T1000 (cell line): ENCODE measurements around the gene S1PR4.
"Not testable (repeated sequence)": the region's sequence is repeated elsewhere in the genome, so short reads cannot be mapped to it uniquely, and the experiment has no call there.

Experiments used
- DNase-seq: peaks from one replicate; lab custom pipeline; 2025; ENCODE audit warnings: mixed read lengths; lab: John Stamatoyannopoulos, UW

The S1PR4 gene

DNA sequence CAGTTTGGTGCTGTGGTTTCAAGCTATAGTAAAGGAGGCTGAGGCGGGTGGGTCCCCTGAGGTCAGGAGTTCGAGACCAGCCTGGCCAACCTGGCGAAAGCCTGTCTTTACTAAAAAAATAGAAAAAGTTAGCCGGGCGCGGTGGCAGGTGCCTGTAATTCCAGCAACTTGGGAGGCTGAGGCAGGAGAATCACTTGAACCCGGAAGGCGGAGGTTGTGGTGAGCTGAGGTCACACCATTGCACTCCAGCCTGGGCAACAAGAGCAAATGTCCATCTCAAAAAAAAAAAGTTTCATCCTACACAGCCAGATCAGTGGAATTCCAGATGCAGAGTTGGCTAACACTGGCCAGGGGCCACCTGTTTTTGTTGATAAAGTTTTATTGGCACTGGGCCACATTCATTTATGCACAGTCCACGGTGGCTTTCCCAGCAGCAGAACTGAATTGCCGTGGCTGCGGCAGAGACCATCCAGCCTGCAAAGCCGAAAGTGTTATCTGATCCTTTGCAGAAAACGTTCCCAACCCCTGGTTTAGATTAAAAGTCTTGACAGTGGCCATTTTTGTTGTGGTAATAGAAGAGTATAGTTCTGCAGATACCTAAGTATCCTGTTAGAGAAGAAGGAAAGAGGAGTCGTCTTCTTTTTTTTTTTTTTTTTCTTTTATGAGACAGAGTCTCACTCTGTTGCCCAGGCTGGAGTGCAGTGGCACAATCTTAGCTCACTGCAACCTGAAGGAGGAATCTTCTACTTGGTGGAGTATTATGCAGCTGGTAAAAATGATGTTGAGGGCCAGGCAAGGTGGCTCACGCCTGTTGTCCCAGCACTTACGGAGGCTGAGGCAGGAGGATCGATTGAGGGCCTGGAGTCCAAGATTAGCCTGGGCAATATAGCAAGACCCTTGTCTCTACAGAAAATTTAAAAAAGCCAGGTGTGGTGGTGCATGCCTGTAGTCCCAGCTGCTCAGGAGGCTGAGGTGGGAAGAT, 15.8 kb downstream of the S1PR4 start:
- DNase-seq: no peak

DNA sequence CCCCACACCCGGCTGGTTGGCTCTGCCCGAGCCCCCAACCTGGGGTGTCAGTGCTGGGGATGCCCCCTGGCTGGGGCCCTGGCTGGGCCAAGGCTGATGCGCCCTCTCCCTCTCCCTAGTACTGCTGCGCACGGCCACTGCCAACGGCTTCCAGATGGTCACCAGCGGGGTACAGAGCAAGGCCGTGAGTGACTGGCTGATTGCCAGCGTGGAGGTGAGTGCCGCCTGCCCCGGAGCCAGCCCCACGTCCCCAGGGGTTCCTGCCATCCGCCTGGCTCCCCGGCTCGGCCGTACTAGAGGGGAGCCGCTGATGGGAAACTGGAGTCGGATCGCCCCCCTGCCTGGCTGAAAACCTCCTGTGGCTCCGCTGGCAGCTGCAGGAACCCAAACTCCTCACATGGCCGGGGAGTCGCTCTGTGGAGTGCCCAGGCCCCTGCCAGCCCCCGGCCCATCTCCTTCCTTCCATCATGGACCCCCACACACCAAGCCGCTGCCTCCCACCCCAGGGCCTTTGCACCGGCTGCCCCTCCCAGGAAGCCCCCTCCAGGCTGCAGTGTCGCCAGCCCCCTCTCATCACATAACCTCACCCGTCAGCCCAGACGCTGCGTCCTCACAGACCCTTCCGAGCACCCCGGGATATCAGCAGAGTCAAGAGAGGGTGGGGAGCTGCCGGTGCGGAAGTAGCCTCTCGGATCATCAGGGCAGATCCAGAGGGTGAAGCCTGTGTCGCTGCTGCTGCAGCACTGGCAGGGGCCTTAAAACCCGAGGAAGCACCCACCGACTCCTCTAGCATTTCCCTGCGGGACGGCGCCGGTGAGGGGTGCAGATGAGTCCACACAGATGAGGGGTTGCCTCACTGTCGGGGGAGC, 17.7 kb downstream of the S1PR4 start:
- no peak for DNase-seq

DNA sequence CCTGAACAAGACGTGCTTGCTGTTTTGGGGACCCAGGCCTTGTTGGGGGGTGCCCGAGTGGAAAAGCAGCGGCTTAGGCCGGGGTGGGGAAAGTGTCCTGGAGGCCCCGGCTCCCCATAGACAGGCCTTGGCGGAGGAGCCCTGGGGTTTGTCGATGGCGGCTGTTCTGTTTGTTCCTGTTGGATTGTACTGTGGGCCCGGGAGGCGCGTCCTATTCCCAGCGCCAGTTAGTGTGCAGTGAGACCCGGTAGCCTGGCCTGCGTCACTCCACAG, 18.3 kb downstream of the S1PR4 start:
- no peak for DNase-seq

DNA sequence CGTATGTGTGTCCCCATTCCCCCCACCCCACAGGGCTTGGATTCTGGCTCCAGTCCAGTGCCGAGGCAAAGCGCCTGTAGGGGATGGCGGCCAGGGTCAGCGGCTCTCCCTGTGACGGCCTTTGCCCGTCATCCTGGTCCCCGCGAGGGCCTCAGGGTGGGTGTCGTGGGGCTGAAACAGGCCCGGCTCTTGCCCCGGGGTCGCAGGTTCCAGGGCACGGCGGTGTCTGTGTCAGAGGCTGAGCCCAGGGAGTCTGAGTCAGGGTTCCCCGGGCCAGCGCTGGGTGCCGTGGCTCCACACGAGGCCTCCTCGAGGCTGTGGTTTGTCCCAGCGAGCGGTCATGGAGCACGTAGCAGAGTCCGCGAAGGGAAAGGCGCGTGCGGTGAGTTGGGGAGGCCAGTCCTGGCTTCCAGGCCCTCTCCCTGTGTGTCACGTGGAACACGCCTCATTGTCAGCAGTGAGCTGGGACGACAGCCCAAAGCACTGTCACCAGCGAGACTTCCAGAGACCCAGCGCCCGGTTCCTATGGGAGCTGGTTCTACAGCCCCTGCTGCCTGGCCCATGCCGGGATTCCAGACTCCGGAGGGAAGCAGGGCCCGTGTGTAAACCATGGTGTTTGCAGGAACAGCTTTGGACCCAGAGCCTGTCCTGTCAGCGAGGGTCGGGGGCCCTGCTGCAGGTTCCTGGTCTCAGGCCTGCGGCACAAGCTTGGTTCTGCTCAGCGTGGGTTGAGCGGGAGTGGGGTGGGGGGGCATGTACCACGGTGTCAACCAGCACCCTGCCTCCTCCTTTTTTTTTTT, 20.5 kb downstream of the S1PR4 start:
- no peak for DNase-seq

DNA sequence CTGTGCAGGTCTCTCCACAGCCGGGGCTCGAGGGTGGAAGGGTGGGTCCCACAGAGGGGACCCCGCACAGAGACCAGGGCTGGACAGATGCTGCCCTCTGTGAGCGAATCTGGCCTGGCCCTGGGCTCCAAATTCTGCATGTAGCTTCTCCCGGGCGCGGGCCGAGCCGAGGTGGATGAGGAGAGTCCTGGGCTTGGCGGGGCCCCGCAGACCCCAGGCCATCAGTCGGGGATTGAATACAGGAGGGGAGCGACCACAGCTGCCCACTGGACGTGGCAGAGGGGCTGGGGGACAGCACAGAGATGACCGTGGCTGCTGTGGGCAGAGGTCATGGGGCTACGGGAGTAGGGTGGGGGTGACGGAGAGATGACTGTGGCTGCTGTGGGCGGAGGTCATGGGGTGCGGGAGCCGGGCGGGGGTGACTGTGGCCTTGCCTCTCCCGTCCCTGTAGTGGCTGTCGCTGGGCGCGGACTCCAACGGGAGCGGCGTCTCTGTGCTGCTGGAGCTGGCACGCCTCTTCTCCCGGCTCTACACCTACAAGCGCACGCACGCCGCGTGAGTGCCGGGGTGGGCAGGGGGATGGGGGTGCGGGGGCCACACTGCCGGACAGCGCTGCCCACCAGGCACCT, 22.6 kb downstream of the S1PR4 start:
- DNase-seq: no peak

DNA sequence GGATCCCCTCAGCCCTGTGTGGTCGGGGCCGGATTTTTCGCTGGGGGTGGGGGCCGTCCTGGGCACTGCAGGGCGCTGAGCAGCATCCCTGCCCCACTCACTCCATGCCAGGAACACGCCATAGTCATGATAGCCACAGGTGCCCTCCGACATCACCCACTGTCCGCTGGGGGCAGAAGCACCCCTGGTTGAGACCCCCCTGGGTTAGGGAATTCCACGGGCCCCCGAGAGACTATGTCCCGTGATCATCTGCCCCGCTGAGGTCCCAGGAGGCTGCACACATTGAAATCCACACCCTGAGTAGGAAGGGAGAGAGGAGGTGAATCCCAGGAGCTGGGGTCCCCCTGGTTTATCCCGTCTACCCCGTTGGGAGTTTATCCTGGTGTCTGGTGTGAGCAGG, 23.3 kb downstream of the S1PR4 start:
- no peak for DNase-seq

DNA sequence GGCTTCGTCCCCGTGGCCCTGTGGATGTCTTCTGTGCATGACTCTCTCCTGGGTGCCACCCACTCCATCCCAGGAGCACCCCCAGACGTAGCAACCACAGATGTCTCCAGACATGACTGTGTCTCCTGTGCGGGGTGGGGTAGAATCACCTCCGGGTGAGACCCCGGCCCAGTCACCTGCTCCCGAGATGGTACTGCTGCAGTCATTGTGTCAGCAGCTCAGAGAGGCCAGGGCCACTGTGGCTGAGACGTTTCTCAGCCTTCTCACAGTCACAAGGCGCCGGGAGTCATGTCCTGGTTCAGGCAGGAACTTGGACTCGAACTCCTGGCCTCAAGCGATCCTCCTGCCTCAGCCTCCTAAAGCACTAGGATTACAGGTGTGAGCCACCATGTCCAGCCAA, 23.8 kb downstream of the S1PR4 start:
- no peak for DNase-seq

DNA sequence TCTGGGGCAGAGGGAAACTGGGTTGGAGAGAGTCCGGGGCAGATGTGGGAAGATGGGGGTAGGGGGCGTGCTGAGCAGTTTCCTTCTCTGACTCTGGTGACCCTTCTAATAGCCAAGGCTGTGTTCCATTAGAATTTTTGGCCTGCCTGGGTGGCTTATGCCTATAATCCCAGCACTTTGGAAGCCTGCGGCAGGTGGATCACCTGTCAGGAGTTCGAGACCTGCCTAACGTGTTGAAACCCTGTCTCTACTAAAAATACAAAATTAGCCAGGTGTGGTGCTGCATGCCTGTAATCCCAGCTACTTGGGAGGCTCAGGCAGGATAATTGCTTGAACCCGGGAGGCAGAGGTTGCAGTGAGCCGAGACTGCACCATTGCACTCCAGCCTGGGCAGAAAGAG, 24.3 kb downstream of the S1PR4 start:
- DNase-seq: not testable (repeated sequence)

DNA sequence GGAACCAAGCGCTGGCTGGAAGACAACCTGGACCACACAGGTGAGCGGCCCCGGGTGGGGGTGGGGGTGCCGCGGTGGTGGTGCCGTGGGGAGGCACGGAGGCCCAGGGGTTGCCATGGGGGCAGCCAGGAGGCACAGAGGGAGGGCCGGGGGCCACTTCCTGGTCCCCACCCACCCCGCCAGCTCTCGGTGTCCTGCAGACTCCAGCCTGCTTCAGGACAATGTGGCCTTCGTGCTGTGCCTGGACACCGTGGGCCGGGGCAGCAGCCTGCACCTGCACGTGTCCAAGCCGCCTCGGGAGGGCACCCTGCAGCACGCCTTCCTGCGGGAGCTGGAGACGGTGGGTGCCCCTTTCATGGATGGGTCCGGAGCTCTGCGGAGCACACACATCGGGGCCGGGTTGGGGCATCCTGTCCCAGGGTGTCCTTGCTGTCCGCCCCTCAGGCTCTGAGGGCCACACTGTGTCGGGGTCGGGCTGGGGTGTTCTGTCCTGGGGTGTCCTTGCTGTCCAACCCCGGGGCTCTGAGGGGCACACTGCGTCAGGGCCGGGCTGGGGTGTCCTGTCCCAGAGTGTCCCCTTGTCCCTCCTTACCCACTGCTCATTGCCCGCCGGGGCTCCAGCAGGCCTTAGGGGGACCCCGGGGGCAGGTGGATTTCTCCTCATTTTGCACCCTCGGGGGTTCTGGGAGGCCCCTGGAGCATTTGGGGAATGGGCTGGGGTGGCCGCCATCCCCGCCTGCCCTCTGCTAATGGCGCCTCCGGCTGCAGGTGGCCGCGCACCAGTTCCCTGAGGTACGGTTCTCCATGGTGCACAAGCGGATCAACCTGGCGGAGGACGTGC, 25.5 kb downstream of the S1PR4 start:
- DNase-seq: no peak

DNA sequence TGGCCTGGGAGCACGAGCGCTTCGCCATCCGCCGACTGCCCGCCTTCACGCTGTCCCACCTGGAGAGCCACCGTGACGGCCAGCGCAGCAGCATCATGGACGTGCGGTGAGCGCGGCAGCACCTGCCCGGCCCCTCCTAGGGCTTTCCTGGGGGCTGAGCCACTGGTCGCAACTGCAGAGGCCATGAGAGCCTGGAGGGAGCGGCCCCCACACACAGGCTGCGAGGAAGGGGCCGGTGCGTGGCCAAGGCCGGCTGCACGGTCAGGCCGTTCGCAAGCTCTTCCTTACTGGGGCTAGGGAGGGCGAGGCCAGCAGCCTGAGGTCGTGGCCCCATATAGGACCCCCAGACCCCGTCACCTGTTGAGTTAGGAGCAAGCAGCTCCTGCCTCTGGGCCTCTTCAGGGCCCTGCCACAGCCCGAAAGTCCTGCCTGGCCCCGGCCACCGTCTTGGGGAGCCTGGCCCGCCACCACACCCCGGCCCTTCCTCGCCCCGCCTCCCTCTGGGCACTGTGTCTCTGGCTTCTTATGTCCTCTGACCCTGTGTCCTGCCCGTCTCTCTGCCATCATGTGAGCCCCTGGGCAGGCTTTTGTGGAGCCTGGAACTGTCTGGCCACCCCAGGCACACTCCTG, 26.2 kb downstream of the S1PR4 start:
- no peak for DNase-seq

DNA sequence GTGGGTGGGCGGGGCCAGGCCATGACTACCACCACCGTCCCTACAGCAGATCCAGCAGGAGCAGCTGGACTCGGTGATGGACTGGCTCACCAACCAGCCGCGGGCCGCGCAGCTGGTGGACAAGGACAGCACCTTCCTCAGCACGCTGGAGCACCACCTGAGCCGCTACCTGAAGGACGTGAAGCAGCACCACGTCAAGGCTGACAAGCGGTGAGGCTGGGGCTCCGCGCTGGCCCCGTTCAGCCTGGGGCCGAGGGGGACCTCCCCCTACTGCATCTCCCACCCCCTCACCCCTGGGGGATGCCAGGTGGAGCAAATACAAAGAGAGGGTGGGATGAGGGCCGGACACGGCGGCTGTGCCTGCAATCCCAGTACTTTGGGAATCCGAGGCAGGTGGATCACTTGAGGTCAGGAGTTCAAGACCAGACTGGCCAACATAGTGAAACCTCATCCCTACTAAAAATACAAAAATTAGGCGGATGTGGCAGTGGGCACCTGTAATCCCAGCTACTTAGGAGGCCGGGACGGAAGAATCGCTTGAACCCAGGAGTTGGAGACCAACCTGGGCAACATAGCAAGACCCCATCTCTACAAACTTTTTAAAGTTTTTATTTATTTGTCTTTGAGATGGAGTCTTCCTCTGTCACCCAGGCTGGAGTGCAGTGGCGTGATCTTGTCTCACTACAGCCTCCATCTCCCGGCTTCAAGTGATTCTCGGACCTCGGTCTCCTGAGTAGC, 27.8 kb downstream of the S1PR4 start:
- no peak for DNase-seq

DNA sequence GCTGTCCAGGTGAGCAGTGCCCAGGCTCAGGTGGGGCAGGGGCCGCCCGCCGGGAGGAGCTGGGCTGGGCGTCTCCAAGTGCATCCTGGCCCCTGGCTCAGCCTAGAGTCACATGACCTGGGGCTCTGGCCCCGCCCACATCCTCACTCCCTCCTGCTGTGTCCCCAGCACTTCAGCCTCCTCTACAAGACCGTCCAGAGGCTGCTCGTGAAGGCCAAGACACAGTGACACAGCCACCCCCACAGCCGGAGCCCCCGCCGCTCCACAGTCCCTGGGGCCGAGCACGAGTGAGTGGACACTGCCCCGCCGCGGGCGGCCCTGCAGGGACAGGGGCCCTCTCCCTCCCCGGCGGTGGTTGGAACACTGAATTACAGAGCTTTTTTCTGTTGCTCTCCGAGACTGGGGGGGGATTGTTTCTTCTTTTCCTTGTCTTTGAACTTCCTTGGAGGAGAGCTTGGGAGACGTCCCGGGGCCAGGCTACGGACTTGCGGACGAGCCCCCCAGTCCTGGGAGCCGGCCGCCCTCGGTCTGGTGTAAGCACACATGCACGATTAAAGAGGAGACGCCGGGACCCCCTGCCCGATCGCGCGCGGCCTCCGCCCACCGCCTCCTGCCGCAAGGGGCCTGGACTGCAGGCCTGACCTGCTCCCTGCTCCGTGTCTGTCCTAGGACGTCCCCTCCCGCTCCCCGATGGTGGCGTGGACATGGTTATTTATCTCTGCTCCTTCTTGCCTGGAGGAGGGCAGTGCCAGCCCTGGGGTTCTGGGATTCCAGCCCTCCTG, 29.1 kb downstream of the S1PR4 start:
- DNase-seq: no peak

DNA sequence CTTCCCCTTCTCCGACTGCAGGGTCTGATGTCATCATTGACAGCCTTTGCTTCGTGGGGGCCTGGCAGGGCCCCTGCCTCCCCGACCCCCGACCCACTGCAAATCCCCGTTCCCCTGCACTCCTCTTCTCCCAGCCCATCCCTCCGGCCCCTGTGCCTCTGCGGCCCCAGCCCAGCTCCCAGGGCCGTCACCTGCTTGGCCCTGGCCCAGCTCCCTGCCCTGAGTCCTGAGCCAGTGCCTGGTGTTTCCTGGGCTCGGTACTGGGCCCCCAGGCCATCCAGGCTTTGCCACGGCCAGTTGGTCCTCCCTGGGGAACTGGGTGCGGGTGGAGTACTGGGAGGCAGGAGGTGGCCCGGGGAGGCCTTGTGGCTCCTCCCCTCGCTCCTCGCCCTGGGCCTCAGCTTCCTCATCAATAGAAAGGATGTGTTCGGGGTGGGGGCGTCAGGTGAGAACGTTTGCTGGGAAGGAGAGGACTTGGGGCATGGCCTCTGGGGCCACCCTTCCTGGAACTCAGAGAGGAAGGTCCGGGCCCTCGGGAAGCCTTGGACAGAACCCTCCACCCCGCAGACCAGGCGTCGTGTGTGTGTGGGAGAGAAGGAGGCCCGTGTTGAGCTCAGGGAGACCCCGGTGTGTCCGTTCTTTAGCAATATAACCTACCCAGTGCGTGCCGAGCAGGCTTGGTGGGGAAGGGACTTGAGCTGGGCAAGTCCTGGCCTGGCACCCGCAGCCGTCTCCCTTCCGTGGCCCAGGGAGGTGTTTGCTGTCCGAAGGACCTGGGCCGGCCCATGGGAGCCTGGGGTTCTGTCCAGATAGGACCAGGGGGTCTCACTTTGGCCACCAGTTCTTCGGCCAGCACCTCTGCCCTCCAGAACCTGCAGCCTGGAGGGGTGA, 30.0 kb downstream of the S1PR4 start:
- DNase-seq: no peak

DNA sequence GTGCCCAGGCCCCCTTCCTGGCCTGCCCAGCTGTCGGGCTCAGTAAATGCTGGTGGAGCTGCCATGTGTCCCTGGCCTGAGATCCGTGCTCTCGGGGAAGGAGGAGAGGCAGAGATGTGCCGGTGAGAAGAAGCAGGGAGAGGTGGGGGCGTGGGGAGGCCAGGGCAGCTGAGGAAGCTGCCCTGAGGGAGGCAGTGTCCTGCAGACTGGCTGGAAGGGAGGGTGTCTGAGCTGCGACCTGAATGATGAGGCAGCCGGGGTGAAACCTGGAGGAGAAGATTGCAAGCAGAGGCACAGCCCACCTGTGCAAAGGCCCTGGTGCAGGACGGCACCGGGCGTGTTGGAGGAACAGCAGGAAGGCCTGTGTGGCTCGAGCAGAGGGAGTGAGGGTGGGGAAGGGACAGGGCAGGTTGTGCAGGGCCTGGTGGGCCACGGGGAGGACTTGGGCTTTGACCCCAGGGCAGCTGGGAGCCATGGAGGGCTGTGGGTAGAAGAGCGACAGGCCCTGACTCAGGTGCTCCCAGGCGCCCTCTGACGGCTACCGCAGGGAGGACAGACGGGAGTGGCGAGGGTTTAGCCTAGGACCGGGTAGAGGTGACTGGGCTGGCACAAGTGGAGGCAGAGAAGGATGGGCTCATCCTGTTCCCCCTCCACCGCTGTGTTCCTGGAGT, 31.9 kb downstream of the S1PR4 start:
- no peak for DNase-seq

DNA sequence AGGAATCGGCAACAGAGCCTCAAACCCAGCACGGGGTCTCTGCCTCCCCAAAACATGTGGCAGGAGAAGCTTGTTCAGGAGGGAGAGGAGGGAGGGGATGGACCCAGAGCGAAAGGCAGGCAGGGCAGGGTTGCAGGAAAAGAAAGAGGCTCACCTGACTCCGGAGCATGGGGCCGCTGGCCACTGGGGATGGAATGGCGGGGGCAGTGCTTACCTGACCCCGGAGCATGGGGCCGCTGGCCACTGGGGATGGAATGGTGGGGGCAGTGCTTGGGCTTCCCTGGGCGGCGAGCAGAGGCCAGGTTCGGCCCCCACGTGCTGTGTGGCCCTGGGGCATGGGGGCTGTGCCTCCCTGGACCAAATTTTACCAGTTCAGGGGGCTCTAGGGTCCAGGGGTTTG, 32.6 kb downstream of the S1PR4 start:
- no peak for DNase-seq

DNA sequence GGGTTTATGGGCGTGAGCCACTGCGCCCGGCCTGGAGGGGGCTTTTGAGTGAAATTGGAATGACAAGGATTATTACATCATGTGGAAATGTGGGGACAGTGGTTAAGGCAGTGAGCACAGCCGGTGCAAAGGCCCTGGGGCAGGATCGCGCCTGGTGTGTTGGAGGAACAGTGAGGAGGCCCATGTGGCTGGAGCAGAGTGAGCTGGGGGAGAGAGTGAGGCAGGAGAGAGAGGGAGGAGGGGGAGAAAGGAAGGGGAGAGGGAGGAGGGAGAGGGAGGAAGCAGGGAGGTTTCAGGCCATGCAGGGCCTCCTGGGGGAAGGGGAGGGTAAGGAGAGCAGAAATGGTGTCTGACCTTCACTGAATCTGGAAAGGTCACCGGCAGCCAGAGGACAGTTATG, 34.6 kb downstream of the S1PR4 start:
- DNase-seq: no peak

DNA sequence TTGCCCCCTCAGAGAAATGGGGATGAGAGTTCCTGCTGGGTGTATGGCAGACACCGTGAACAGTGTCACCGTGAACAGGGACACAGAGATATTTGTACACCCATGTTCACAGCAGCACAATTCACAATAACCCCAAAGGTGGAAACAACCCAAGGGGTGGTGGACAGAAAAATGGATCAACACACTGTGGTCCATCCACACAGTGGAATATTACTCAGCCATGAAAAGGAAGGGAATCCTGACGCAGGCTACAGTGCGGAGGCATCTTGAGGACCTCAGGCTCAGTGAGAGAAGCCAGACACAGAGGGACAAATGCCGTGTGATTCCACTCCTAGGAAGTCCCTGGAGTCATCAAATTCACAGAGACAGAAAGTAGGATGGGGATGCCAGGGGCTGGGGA, 38.3 kb downstream of the S1PR4 start:
- no peak for DNase-seq
